K562 (cell line): Measurements from ENCODE around the gene ACADM. TPM values are rescaled to one million over a fixed set of nuclear protein-coding genes. Genes with fewer than 3 reads are reported as not detected.
A peak's percentile ranks its signal among the peaks of the same experiment; 100 is the strongest.

Experiments used
- BDP1 ChIP-seq: IDR thresholded peaks from 3 replicates; pipeline ENCODE4 v1.6.1; 2011; ENCODE audit not compliant: insufficient read length, insufficient read depth
- IFI16 ChIP-seq: fragments of 250-450 bp; sonication (Bioruptor Pico); IDR thresholded peaks from 2 replicates; pipeline ENCODE4 v2.1.2; 2022; ENCODE audit warnings: mild to moderate bottlenecking, inconsistent platforms
- THRAP3 ChIP-seq: fragments of 450-650 bp; IDR thresholded peaks from 2 replicates; pipeline ENCODE4 v1.6.1; 2016; ENCODE audit warnings: mild to moderate bottlenecking, inconsistent platforms, borderline replicate concordance
- ZNF263 ChIP-seq: sonication (generic); formaldehyde crosslinking; IDR thresholded peaks from 2 replicates; pipeline ENCODE4 v1.8.0; 2022; ENCODE audit warnings: mild to moderate bottlenecking, missing genetic modification reagents, borderline replicate concordance
- polyA plus RNA-seq, 8 experiments: library from polyadenylated mRNA; depleted of rRNA in 4 of 8; stranded (reverse) in 5 of 8; unstranded in 3 of 8; fragments of >200 nt; fragmentation: Nextera tagmentation in 2 of 8; fragmentation: Illumina TruSeq in 1 of 8; extraction: Ambion mirVana in 2 of 8; extraction: Trizol in 1 of 8; gene quantifications; 2 replicates each; pipeline versions ENCODE4 v1.2.1 to v1.2.3, GENCODE V29; 2011 to 2014; ENCODE audit warnings: inconsistent platforms in 1 of 8, missing spikeins in 1 of 8
- total RNA-seq, 7 experiments: library from RNA; depleted of rRNA in 6 of 7; stranded (reverse); fragments of >200 nt in 6 of 7; fragmentation: Illumina TruSeq in 2 of 7; extraction: Trizol in 2 of 7; gene quantifications; 2 replicates each; pipeline versions ENCODE4 v1.2.1 to v1.2.3, GENCODE V29; 2011 to 2021; ENCODE audit warnings: low replicate concordance in 1 of 7
- TF ChIP-seq, protein P1 (sequence below): fragments of 150-350 bp; conservative IDR thresholded peaks from 2 replicates; pipeline ENCODE4 v1.6.1; 2014; ENCODE audit warnings: low read length
- TF ChIP-seq, protein P2 (sequence below), 2 experiments: fragments of 450-650 bp; conservative IDR thresholded peaks; 2 replicates each; pipeline ENCODE4 v1.6.1; 2017; ENCODE audit warnings: mild to moderate bottlenecking in 2 of 2, moderate library complexity in 2 of 2
- TF ChIP-seq, protein P3 (sequence below): sonication (generic); formaldehyde crosslinking; IDR thresholded peaks from 2 replicates; pipeline ENCODE4 v1.8.1; 2023; ENCODE audit warnings: mild to moderate bottlenecking, missing genetic modification reagents
- TF ChIP-seq, protein P4 (sequence below): fragments of 450-650 bp; IDR thresholded peaks from 2 replicates; pipeline ENCODE4 v1.6.1; 2016; ENCODE audit warnings: mild to moderate bottlenecking, moderate library complexity

ACADM gene
- total and polyA plus RNA-seq, 9 of the 15 experiments (the other 6 are each of a cell fraction or from before 2014, with no cell fraction given): 82.5 to 156 (median 123) TPM

DNA sequence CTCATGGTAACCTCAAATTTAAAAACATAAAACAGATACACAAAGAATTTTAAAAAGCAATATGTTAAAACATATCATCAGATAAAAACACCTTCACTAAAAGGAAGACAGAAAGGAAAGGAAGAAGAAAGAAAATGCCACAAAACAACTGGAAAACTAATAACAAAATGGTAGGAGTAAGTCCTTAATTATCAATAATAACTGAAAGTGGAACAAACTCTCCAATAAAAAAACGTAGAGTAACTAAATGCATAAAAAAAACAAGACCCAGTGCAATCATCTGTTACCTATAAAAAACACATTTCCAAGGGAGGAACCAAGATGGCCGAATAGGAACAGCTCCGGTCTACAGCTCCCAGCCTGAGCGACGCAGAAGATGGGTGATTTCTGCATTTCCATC is 47.1 kb upstream of the ACADM start (continued):
- TF ChIP-seq, protein P1, sequence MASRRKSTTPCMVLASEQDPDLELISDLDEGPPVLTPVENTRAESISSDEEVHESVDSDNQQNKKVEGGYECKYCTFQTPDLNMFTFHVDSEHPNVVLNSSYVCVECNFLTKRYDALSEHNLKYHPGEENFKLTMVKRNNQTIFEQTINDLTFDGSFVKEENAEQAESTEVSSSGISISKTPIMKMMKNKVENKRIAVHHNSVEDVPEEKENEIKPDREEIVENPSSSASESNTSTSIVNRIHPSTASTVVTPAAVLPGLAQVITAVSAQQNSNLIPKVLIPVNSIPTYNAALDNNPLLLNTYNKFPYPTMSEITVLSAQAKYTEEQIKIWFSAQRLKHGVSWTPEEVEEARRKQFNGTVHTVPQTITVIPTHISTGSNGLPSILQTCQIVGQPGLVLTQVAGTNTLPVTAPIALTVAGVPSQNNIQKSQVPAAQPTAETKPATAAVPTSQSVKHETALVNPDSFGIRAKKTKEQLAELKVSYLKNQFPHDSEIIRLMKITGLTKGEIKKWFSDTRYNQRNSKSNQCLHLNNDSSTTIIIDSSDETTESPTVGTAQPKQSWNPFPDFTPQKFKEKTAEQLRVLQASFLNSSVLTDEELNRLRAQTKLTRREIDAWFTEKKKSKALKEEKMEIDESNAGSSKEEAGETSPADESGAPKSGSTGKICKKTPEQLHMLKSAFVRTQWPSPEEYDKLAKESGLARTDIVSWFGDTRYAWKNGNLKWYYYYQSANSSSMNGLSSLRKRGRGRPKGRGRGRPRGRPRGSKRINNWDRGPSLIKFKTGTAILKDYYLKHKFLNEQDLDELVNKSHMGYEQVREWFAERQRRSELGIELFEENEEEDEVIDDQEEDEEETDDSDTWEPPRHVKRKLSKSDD: no peak
- TF ChIP-seq ZNF263 (CRISPR knock-in tag) (no peak), IFI16 (CRISPR knock-in tag) (no peak), THRAP3 (peak; percentile 83; the same call in 1 of the 2 replicates), BDP1 (no peak)
- TF ChIP-seq, protein P2, sequence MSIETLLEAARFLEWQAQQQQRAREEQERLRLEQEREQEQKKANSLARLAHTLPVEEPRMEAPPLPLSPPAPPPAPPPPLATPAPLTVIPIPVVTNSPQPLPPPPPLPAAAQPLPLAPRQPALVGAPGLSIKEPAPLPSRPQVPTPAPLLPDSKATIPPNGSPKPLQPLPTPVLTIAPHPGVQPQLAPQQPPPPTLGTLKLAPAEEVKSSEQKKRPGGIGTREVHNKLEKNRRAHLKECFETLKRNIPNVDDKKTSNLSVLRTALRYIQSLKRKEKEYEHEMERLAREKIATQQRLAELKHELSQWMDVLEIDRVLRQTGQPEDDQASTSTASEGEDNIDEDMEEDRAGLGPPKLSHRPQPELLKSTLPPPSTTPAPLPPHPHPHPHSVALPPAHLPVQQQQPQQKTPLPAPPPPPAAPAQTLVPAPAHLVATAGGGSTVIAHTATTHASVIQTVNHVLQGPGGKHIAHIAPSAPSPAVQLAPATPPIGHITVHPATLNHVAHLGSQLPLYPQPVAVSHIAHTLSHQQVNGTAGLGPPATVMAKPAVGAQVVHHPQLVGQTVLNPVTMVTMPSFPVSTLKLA (conservative IDR thresholded peaks at IDR 0.05): no peak
- TF ChIP-seq, protein P3, sequence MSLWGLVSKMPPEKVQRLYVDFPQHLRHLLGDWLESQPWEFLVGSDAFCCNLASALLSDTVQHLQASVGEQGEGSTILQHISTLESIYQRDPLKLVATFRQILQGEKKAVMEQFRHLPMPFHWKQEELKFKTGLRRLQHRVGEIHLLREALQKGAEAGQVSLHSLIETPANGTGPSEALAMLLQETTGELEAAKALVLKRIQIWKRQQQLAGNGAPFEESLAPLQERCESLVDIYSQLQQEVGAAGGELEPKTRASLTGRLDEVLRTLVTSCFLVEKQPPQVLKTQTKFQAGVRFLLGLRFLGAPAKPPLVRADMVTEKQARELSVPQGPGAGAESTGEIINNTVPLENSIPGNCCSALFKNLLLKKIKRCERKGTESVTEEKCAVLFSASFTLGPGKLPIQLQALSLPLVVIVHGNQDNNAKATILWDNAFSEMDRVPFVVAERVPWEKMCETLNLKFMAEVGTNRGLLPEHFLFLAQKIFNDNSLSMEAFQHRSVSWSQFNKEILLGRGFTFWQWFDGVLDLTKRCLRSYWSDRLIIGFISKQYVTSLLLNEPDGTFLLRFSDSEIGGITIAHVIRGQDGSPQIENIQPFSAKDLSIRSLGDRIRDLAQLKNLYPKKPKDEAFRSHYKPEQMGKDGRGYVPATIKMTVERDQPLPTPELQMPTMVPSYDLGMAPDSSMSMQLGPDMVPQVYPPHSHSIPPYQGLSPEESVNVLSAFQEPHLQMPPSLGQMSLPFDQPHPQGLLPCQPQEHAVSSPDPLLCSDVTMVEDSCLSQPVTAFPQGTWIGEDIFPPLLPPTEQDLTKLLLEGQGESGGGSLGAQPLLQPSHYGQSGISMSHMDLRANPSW: no peak
- TF ChIP-seq, protein P4, sequence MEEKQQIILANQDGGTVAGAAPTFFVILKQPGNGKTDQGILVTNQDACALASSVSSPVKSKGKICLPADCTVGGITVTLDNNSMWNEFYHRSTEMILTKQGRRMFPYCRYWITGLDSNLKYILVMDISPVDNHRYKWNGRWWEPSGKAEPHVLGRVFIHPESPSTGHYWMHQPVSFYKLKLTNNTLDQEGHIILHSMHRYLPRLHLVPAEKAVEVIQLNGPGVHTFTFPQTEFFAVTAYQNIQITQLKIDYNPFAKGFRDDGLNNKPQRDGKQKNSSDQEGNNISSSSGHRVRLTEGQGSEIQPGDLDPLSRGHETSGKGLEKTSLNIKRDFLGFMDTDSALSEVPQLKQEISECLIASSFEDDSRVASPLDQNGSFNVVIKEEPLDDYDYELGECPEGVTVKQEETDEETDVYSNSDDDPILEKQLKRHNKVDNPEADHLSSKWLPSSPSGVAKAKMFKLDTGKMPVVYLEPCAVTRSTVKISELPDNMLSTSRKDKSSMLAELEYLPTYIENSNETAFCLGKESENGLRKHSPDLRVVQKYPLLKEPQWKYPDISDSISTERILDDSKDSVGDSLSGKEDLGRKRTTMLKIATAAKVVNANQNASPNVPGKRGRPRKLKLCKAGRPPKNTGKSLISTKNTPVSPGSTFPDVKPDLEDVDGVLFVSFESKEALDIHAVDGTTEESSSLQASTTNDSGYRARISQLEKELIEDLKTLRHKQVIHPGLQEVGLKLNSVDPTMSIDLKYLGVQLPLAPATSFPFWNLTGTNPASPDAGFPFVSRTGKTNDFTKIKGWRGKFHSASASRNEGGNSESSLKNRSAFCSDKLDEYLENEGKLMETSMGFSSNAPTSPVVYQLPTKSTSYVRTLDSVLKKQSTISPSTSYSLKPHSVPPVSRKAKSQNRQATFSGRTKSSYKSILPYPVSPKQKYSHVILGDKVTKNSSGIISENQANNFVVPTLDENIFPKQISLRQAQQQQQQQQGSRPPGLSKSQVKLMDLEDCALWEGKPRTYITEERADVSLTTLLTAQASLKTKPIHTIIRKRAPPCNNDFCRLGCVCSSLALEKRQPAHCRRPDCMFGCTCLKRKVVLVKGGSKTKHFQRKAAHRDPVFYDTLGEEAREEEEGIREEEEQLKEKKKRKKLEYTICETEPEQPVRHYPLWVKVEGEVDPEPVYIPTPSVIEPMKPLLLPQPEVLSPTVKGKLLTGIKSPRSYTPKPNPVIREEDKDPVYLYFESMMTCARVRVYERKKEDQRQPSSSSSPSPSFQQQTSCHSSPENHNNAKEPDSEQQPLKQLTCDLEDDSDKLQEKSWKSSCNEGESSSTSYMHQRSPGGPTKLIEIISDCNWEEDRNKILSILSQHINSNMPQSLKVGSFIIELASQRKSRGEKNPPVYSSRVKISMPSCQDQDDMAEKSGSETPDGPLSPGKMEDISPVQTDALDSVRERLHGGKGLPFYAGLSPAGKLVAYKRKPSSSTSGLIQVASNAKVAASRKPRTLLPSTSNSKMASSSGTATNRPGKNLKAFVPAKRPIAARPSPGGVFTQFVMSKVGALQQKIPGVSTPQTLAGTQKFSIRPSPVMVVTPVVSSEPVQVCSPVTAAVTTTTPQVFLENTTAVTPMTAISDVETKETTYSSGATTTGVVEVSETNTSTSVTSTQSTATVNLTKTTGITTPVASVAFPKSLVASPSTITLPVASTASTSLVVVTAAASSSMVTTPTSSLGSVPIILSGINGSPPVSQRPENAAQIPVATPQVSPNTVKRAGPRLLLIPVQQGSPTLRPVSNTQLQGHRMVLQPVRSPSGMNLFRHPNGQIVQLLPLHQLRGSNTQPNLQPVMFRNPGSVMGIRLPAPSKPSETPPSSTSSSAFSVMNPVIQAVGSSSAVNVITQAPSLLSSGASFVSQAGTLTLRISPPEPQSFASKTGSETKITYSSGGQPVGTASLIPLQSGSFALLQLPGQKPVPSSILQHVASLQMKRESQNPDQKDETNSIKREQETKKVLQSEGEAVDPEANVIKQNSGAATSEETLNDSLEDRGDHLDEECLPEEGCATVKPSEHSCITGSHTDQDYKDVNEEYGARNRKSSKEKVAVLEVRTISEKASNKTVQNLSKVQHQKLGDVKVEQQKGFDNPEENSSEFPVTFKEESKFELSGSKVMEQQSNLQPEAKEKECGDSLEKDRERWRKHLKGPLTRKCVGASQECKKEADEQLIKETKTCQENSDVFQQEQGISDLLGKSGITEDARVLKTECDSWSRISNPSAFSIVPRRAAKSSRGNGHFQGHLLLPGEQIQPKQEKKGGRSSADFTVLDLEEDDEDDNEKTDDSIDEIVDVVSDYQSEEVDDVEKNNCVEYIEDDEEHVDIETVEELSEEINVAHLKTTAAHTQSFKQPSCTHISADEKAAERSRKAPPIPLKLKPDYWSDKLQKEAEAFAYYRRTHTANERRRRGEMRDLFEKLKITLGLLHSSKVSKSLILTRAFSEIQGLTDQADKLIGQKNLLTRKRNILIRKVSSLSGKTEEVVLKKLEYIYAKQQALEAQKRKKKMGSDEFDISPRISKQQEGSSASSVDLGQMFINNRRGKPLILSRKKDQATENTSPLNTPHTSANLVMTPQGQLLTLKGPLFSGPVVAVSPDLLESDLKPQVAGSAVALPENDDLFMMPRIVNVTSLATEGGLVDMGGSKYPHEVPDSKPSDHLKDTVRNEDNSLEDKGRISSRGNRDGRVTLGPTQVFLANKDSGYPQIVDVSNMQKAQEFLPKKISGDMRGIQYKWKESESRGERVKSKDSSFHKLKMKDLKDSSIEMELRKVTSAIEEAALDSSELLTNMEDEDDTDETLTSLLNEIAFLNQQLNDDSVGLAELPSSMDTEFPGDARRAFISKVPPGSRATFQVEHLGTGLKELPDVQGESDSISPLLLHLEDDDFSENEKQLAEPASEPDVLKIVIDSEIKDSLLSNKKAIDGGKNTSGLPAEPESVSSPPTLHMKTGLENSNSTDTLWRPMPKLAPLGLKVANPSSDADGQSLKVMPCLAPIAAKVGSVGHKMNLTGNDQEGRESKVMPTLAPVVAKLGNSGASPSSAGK: 0 out of 2 replicates have a peak, but pooled peaks have one; percentile 24
